SK-N-SH treated with all-trans-retinoic acid at 6 μM for 48 hours (cell line): ENCODE data around the gene RBM34.

Experiments used
- ATAC-seq: fragments of 200-7000 bp; cut with Tn5 transposase; 3 replicates; pipeline ENCODE4 v1.9.1; 2020; ENCODE audit warnings: mild to moderate bottlenecking, moderate library complexity
- ARNTL ChIP-seq: fragments of 450-650 bp; formaldehyde crosslinking; IDR thresholded peaks from 2 replicates; pipeline ENCODE4 v1.5.0; 2020; ENCODE audit warnings: low read depth, mild to moderate bottlenecking, moderate library complexity, borderline replicate concordance
- BACH2 ChIP-seq: fragments of 250-450 bp; sonication (Bioruptor Pico); IDR thresholded peaks from 2 replicates; pipeline ENCODE4 v1.9.0; 2021; ENCODE audit warnings: mild to moderate bottlenecking, borderline replicate concordance
- CSDC2 ChIP-seq: fragments of 250-450 bp; sonication (Bioruptor Pico); IDR thresholded peaks from 2 replicates; pipeline ENCODE4 v1.5.0; 2020; ENCODE audit warnings: mild to moderate bottlenecking, moderate library complexity
- ESRRG ChIP-seq: fragments of 250-450 bp; sonication (Bioruptor Pico); IDR thresholded peaks from 2 replicates; pipeline ENCODE4 v1.6.1; 2021; ENCODE audit warnings: mild to moderate bottlenecking
- GLIS3 ChIP-seq: fragments of 250-450 bp; sonication (Bioruptor Pico); IDR thresholded peaks from 2 replicates; pipeline ENCODE4 v1.5.0; 2020; ENCODE audit warnings: mild to moderate bottlenecking, moderate library complexity
- OSR1 ChIP-seq: fragments of 250-450 bp; sonication (Bioruptor Pico); IDR thresholded peaks from 2 replicates; pipeline ENCODE4 v1.8.0; 2022; ENCODE audit warnings: moderate library complexity, mild to moderate bottlenecking, inconsistent platforms
- PPARA ChIP-seq: fragments of 250-450 bp; sonication (Bioruptor Pico); IDR thresholded peaks from 2 replicates; pipeline ENCODE4 v1.5.0; 2020; ENCODE audit warnings: mild to moderate bottlenecking, borderline replicate concordance
- RARB ChIP-seq: fragments of 250-450 bp; sonication (Bioruptor Pico); IDR thresholded peaks from 2 replicates; pipeline ENCODE4 v1.8.0; 2021; ENCODE audit warnings: mild to moderate bottlenecking, moderate library complexity
- SNAI2 ChIP-seq: fragments of 250-450 bp; sonication (Bioruptor Pico); IDR thresholded peaks from 2 replicates; pipeline ENCODE4 v1.5.0; 2020; ENCODE audit warnings: mild to moderate bottlenecking, moderate library complexity
- TCF4 ChIP-seq: fragments of 250-450 bp; sonication (Bioruptor Pico); IDR thresholded peaks from 2 replicates; pipeline ENCODE4 v1.8.0; 2021; ENCODE audit warnings: mild to moderate bottlenecking, moderate library complexity, borderline replicate concordance
- ZC3H10 ChIP-seq: fragments of 250-450 bp; sonication (Bioruptor Pico); IDR thresholded peaks from 2 replicates; pipeline ENCODE4 v1.5.1; 2021; ENCODE audit warnings: mild to moderate bottlenecking, moderate library complexity
- ZFP3 ChIP-seq: fragments of 250-450 bp; sonication (Bioruptor Pico); IDR thresholded peaks from 2 replicates; pipeline ENCODE4 v1.5.0; 2020; ENCODE audit warnings: mild to moderate bottlenecking, moderate library complexity
- ZNF565 ChIP-seq: fragments of 450-650 bp; formaldehyde crosslinking; conservative IDR thresholded peaks from 2 replicates; pipeline ENCODE4 v1.5.0; 2020; ENCODE audit warnings: low read depth, mild to moderate bottlenecking, moderate library complexity
- ZNF70 ChIP-seq: fragments of 450-650 bp; formaldehyde crosslinking; IDR thresholded peaks from 2 replicates; pipeline ENCODE4 v1.5.0; 2020; ENCODE audit warnings: mild to moderate bottlenecking, moderate library complexity
- ZNF8 ChIP-seq: fragments of 450-650 bp; formaldehyde crosslinking; IDR thresholded peaks from 2 replicates; pipeline ENCODE4 v1.5.0; 2020; ENCODE audit warnings: mild to moderate bottlenecking, moderate library complexity
- TF ChIP-seq, protein P1 (sequence below): fragments of 250-450 bp; sonication (Bioruptor Pico); IDR thresholded peaks from 2 replicates; pipeline ENCODE4 v1.5.0; 2020; ENCODE audit warnings: mild to moderate bottlenecking, moderate library complexity
- TF ChIP-seq, protein P2 (sequence below): fragments of 250-450 bp; sonication (Bioruptor Pico); IDR thresholded peaks from 2 replicates; pipeline ENCODE4 v1.8.0; 2020; ENCODE audit warnings: mild to moderate bottlenecking, moderate library complexity, borderline replicate concordance
- TF ChIP-seq, protein P3 (sequence below): fragments of 250-450 bp; sonication (Bioruptor Pico); IDR thresholded peaks from 2 replicates; pipeline ENCODE4 v1.5.1; 2021; ENCODE audit warnings: mild to moderate bottlenecking, moderate library complexity
- TF ChIP-seq, protein P4 (sequence below): fragments of 250-450 bp; sonication (Bioruptor Pico); IDR thresholded peaks from 2 replicates; pipeline ENCODE4 v1.5.1; 2020; ENCODE audit warnings: low read depth, mild to moderate bottlenecking, moderate library complexity
- TF ChIP-seq, protein P5 (sequence below): fragments of 250-450 bp; sonication (Bioruptor Pico); IDR thresholded peaks from 2 replicates; pipeline ENCODE4 v1.8.0; 2021; ENCODE audit warnings: low read depth, mild to moderate bottlenecking, moderate library complexity, borderline replicate concordance

The RBM34 gene

DNA sequence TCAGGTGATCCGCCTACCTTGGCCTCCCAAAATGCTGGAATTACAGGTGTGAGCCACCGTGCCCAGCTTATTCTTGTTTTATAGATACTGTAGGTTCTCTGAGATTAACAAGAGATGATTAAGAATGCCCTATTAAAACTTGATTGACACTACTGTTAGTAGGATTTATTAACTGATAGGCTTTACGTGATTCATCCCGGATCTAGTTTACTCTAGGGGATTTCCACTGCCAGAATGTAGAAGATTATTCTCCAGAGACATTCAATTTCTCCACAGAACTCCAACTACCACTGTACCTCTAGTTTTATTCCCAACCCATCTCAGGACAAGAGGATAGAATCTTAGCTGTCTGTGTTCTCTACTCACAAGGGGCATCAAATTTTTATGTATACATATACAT lies 26.3 kb upstream of the RBM34 start:
- TF ChIP-seq SNAI2 (CRISPR knock-in tag) (no peak), PPARA (CRISPR knock-in tag) (no peak), ZFP3 (CRISPR knock-in tag) (no peak), CSDC2 (CRISPR knock-in tag) (no peak), OSR1 (CRISPR knock-in tag) (no peak), ZNF70 (no peak), ARNTL (CRISPR knock-in tag) (no peak), TCF4 (CRISPR knock-in tag) (no peak), ZNF565 (CRISPR knock-in tag) (no peak), ZNF8 (no peak), ZC3H10 (no peak), ESRRG (no peak), RARB (CRISPR knock-in tag) (no peak), BACH2 (no peak), GLIS3 (CRISPR knock-in tag) (no peak)
- TF ChIP-seq, protein P1, sequence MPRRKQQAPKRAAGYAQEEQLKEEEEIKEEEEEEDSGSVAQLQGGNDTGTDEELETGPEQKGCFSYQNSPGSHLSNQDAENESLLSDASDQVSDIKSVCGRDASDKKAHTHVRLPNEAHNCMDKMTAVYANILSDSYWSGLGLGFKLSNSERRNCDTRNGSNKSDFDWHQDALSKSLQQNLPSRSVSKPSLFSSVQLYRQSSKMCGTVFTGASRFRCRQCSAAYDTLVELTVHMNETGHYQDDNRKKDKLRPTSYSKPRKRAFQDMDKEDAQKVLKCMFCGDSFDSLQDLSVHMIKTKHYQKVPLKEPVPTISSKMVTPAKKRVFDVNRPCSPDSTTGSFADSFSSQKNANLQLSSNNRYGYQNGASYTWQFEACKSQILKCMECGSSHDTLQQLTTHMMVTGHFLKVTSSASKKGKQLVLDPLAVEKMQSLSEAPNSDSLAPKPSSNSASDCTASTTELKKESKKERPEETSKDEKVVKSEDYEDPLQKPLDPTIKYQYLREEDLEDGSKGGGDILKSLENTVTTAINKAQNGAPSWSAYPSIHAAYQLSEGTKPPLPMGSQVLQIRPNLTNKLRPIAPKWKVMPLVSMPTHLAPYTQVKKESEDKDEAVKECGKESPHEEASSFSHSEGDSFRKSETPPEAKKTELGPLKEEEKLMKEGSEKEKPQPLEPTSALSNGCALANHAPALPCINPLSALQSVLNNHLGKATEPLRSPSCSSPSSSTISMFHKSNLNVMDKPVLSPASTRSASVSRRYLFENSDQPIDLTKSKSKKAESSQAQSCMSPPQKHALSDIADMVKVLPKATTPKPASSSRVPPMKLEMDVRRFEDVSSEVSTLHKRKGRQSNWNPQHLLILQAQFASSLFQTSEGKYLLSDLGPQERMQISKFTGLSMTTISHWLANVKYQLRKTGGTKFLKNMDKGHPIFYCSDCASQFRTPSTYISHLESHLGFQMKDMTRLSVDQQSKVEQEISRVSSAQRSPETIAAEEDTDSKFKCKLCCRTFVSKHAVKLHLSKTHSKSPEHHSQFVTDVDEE (CRISPR knock-in tag): no peak
- TF ChIP-seq, protein P2, sequence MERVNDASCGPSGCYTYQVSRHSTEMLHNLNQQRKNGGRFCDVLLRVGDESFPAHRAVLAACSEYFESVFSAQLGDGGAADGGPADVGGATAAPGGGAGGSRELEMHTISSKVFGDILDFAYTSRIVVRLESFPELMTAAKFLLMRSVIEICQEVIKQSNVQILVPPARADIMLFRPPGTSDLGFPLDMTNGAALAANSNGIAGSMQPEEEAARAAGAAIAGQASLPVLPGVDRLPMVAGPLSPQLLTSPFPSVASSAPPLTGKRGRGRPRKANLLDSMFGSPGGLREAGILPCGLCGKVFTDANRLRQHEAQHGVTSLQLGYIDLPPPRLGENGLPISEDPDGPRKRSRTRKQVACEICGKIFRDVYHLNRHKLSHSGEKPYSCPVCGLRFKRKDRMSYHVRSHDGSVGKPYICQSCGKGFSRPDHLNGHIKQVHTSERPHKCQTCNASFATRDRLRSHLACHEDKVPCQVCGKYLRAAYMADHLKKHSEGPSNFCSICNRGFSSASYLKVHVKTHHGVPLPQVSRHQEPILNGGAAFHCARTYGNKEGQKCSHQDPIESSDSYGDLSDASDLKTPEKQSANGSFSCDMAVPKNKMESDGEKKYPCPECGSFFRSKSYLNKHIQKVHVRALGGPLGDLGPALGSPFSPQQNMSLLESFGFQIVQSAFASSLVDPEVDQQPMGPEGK (CRISPR knock-in tag): no peak
- TF ChIP-seq, protein P3, sequence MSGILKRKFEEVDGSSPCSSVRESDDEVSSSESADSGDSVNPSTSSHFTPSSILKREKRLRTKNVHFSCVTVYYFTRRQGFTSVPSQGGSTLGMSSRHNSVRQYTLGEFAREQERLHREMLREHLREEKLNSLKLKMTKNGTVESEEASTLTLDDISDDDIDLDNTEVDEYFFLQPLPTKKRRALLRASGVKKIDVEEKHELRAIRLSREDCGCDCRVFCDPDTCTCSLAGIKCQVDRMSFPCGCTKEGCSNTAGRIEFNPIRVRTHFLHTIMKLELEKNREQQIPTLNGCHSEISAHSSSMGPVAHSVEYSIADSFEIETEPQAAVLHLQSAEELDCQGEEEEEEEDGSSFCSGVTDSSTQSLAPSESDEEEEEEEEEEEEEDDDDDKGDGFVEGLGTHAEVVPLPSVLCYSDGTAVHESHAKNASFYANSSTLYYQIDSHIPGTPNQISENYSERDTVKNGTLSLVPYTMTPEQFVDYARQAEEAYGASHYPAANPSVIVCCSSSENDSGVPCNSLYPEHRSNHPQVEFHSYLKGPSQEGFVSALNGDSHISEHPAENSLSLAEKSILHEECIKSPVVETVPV: no peak
- TF ChIP-seq, protein P4, sequence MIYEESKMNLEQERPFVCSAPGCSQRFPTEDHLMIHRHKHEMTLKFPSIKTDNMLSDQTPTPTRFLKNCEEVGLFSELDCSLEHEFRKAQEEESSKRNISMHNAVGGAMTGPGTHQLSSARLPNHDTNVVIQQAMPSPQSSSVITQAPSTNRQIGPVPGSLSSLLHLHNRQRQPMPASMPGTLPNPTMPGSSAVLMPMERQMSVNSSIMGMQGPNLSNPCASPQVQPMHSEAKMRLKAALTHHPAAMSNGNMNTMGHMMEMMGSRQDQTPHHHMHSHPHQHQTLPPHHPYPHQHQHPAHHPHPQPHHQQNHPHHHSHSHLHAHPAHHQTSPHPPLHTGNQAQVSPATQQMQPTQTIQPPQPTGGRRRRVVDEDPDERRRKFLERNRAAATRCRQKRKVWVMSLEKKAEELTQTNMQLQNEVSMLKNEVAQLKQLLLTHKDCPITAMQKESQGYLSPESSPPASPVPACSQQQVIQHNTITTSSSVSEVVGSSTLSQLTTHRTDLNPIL (CRISPR knock-in tag): no peak
- TF ChIP-seq, protein P5, sequence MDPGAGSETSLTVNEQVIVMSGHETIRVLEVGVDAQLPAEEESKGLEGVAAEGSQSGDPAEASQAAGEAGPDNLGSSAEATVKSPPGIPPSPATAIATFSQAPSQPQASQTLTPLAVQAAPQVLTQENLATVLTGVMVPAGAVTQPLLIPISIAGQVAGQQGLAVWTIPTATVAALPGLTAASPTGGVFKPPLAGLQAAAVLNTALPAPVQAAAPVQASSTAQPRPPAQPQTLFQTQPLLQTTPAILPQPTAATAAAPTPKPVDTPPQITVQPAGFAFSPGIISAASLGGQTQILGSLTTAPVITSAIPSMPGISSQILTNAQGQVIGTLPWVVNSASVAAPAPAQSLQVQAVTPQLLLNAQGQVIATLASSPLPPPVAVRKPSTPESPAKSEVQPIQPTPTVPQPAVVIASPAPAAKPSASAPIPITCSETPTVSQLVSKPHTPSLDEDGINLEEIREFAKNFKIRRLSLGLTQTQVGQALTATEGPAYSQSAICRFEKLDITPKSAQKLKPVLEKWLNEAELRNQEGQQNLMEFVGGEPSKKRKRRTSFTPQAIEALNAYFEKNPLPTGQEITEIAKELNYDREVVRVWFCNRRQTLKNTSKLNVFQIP (CRISPR knock-in tag): no peak

DNA sequence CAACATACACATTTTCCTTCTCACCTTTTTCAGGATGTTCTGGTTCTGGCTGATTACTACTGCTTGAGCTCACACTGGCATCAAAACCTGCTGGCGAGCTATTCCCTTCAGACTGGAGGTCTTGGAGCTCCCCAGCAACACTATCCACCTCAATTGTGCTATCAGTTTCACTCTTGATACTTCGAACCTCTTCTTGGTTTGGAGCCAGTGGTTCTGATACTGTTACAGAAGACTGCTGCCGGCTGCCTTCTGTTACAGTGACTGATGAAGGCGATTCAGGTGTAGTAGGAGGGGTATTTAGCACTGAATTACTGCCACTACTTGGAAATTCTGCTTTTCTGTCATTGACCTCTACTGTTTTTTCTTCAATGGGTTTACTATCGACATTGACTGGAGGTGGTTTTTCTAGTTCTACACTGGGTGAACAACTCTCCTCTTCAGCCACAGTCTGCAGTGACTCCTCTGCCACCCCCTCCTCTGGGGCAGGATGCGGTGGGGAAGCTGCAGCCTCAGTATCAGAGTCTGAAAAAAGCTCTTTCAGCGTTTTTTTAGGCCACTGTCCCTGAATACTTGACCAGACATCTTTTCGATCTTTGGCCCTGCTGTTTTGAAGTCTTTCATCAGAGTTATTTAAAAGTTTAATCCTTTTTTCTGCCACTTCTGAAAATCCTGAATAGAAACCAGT lies 20.7 kb upstream of the RBM34 start:
- TF ChIP-seq SNAI2 (CRISPR knock-in tag) (no peak), ARNTL (CRISPR knock-in tag) (no peak), TCF4 (CRISPR knock-in tag) (no peak)
- TF ChIP-seq, protein P3: no peak
- ATAC-seq: no peak

More for the DNA sequence above, 26.3 kb upstream of the RBM34 start:
- no peak for ATAC-seq
